H1 (cell line): ENCODE data around the gene MT1F. TPM values are rescaled to one million over a fixed set of nuclear protein-coding genes. Genes with fewer than 3 reads are reported as not detected.

Experiments used
- CTCF ChIA-PET: fragments of 300-600 bp; sonication (Branson Sonifier 250); formaldehyde crosslinking; loops from one replicate; lab custom pipeline; 2021; ENCODE audit not compliant: partially characterized antibody; lab: Charles Lee
- POLR2A ChIA-PET: fragments of 300-600 bp; sonication (Branson Sonifier 250); formaldehyde crosslinking; loops from one replicate; lab custom pipeline; 2021; ENCODE audit warnings: inconsistent platforms; ENCODE audit not compliant: partially characterized antibody; lab: Charles Lee
- DNase-seq, 2 experiments: peaks; one replicate each; pipeline versions ENCODE4 v3.0.0 to v3.0.0-alpha.2; 2010 to 2022; ENCODE audit warnings: low spot score in 2 of 2, low read depth in 1 of 2, mixed read lengths in 1 of 2
- FAIRE-seq: peaks from 2 replicates; lab custom pipeline; 2011; peaks lifted over from hg19 to GRCh38; lab: Jason Lieb, UNC
- H2AFZ ChIP-seq: 2 replicates; pipeline ENCODE4 v1.8.1; 2012; ENCODE audit warnings: low read length, inconsistent platforms
- H2AK5ac ChIP-seq: 2 replicates; pipeline ENCODE4 v1.6.1; 2013; ENCODE audit warnings: low read depth, low read length
- H2BK120ac ChIP-seq: replicated peaks from 2 replicates; pipeline ENCODE3; 2013; ENCODE audit warnings: low read depth, low read length, inconsistent platforms
- H2BK12ac ChIP-seq: 2 replicates; pipeline ENCODE4 v1.6.1; 2013; ENCODE audit warnings: low read depth, low read length
- H2BK15ac ChIP-seq: 2 replicates; pipeline ENCODE4 v1.6.1; 2013; ENCODE audit warnings: low read length
- H2BK20ac ChIP-seq: 2 replicates; pipeline ENCODE4 v1.6.1; 2013; ENCODE audit warnings: low read length
- H2BK5ac ChIP-seq: 2 replicates; pipeline ENCODE4 v1.6.1; 2013; ENCODE audit warnings: low read depth, low read length
- H3K14ac ChIP-seq: 2 replicates; pipeline ENCODE4 v1.6.1; 2013; ENCODE audit warnings: inconsistent platforms; ENCODE audit not compliant: insufficient read length
- H3K18ac ChIP-seq: 2 replicates; pipeline ENCODE4 v1.6.1; 2013; ENCODE audit warnings: low read length; ENCODE audit errors: extremely low read depth
- H3K23ac ChIP-seq: 2 replicates; pipeline ENCODE4 v1.6.1; 2013; ENCODE audit warnings: inconsistent platforms; ENCODE audit not compliant: insufficient read length
- H3K23me2 ChIP-seq: 2 replicates; pipeline ENCODE4 v1.6.1; 2013; ENCODE audit warnings: low read depth, low read length
- H3K27ac ChIP-seq: 2 replicates; pipeline ENCODE4 v1.6.1; 2011; ENCODE audit warnings: low read depth, low read length, inconsistent platforms
- H3K27me3 ChIP-seq, 4 experiments: replicated peaks in 1 of 4; 1 replicate in 1 of 4; 2 replicates in 3 of 4; pipeline versions ENCODE4 v1.6.1 to v1.8.1; 2011 to 2013; ENCODE audit warnings: low read length in 3 of 4, mild to moderate bottlenecking in 3 of 4, inconsistent platforms in 2 of 4, mixed read lengths in 2 of 4, moderate library complexity in 1 of 4; ENCODE audit not compliant: control insufficient read depth in 3 of 4, insufficient read depth in 3 of 4; ENCODE audit errors: extremely low read depth in 1 of 4
- H3K36me3 ChIP-seq, 4 experiments: 2 replicates each; pipeline versions ENCODE4 v1.6.1 to v1.8.1; 2011 to 2013; ENCODE audit warnings: mild to moderate bottlenecking in 4 of 4, low read length in 3 of 4, moderate library complexity in 2 of 4, control low read depth in 1 of 4, inconsistent platforms in 1 of 4; ENCODE audit not compliant: insufficient read depth in 4 of 4, control insufficient read depth in 2 of 4
- H3K4ac ChIP-seq: replicated peaks from 2 replicates; pipeline ENCODE3; 2013; ENCODE audit warnings: low read length, low read depth, mixed read lengths, inconsistent platforms; ENCODE audit not compliant: insufficient read length
- H3K4me1 ChIP-seq, 4 experiments: replicated peaks in 1 of 4; 1 replicate in 1 of 4; 2 replicates in 3 of 4; pipeline versions ENCODE4 v1.6.1 to v1.8.1; 2011 to 2013; ENCODE audit warnings: low read length in 3 of 4, inconsistent platforms in 2 of 4, mixed read lengths in 1 of 4; ENCODE audit not compliant: insufficient read depth in 4 of 4, control insufficient read depth in 3 of 4
- H3K4me2 ChIP-seq, 2 experiments: 2 replicates each; pipeline versions ENCODE4 v1.6.1 to v1.8.1; 2011 to 2013; ENCODE audit warnings: low read depth in 2 of 2, low read length in 2 of 2, control low read depth in 1 of 2, inconsistent platforms in 1 of 2, mild to moderate bottlenecking in 1 of 2; ENCODE audit not compliant: insufficient read depth in 1 of 2
- H3K4me3 ChIP-seq, 4 experiments: fragments of 200-600, 300-600 bp in 1 of 4; sonication (generic), shearing (Covaris generic), sonication (Bioruptor Twin) in 1 of 4; 2 replicates each; pipeline versions ENCODE4 v1.5.1 to v1.8.1; 2011 to 2016; ENCODE audit warnings: low read length in 4 of 4, low read depth in 3 of 4, control low read depth in 2 of 4, inconsistent platforms in 2 of 4, mild to moderate bottlenecking in 2 of 4, mixed read lengths in 1 of 4, moderate library complexity in 1 of 4; ENCODE audit not compliant: insufficient read depth in 2 of 4; ENCODE audit errors: extremely low read depth in 1 of 4
- H3K56ac ChIP-seq: replicated peaks from 2 replicates; pipeline ENCODE3; 2013; ENCODE audit warnings: low read depth, mild to moderate bottlenecking, mixed read lengths, low read length, inconsistent platforms; ENCODE audit not compliant: insufficient read length
- H3K79me1 ChIP-seq: 2 replicates; pipeline ENCODE4 v1.6.1; 2013; ENCODE audit warnings: low read depth, low read length, control low read depth
- H3K79me2 ChIP-seq, 2 experiments: 2 replicates each; pipeline versions ENCODE4 v1.6.1 to v1.8.1; 2012 to 2013; ENCODE audit warnings: low read length in 2 of 2, mild to moderate bottlenecking in 2 of 2, inconsistent platforms in 1 of 2; ENCODE audit not compliant: insufficient read depth in 2 of 2, control insufficient read depth in 1 of 2
- H3K9ac ChIP-seq, 4 experiments: replicated peaks in 1 of 4; 1 replicate in 1 of 4; 2 replicates in 3 of 4; pipeline versions ENCODE4 v1.6.1 to v1.8.1; 2011 to 2013; ENCODE audit warnings: low read depth in 3 of 4, low read length in 3 of 4, control low read depth in 2 of 4, mild to moderate bottlenecking in 2 of 4, moderate library complexity in 2 of 4, inconsistent platforms in 1 of 4; ENCODE audit errors: extremely low read depth in 1 of 4
- H3K9me3 ChIP-seq, 2 experiments: 2 replicates each; pipeline versions ENCODE4 v1.6.1 to v1.8.1; 2012 to 2013; ENCODE audit warnings: mild to moderate bottlenecking in 2 of 2, moderate library complexity in 2 of 2, control low read depth in 1 of 2, inconsistent platforms in 1 of 2, low read depth in 1 of 2, low read length in 1 of 2, mixed read lengths in 1 of 2; ENCODE audit not compliant: insufficient read depth in 2 of 2
- H4K20me1 ChIP-seq, 2 experiments: replicated peaks in 1 of 2; 2 replicates each; pipeline versions ENCODE3 to v1.8.1; 2011 to 2013; ENCODE audit warnings: inconsistent platforms in 2 of 2, low read length in 2 of 2, mild to moderate bottlenecking in 1 of 2; ENCODE audit not compliant: insufficient read depth in 2 of 2, control insufficient read depth in 1 of 2
- H4K5ac ChIP-seq: 2 replicates; pipeline ENCODE4 v1.6.1; 2013; ENCODE audit warnings: low read length, low read depth, mixed read lengths, inconsistent platforms; ENCODE audit not compliant: insufficient read length
- H4K8ac ChIP-seq: 2 replicates; pipeline ENCODE4 v1.8.0; 2013; ENCODE audit warnings: mild to moderate bottlenecking, moderate library complexity, low read length, inconsistent platforms; ENCODE audit not compliant: insufficient read depth; ENCODE audit errors: extremely low read depth
- H4K91ac ChIP-seq: replicated peaks from 2 replicates; pipeline ENCODE3; 2013; ENCODE audit warnings: low read length, mixed read lengths, inconsistent platforms; ENCODE audit not compliant: insufficient read length
- BRCA1 ChIP-seq: IDR thresholded peaks from 2 replicates; pipeline ENCODE4 v1.6.1; 2012; ENCODE audit warnings: low read depth, low read length, improper control_type of control experiment
- CBX8 ChIP-seq: fragments of 300-800, 300-1000 bp; sonication (generic); IDR thresholded peaks from 2 replicates; pipeline ENCODE4 v1.7.1; 2016; ENCODE audit warnings: low read depth, low read length, borderline replicate concordance
- CHD1 ChIP-seq: IDR thresholded peaks from 2 replicates; pipeline ENCODE4 v1.6.1; 2012; ENCODE audit warnings: low read depth, low read length, improper control_type of control experiment
- GTF2F1 ChIP-seq: IDR thresholded peaks from 2 replicates; pipeline ENCODE4 v1.6.1; 2012; ENCODE audit warnings: low read depth, low read length, improper control_type of control experiment, borderline replicate concordance
- KDM1A ChIP-seq: fragments of 200-600, 300-600 bp; sonication (generic); IDR thresholded peaks from 2 replicates; pipeline ENCODE4 v1.7.1; 2016; ENCODE audit warnings: mild to moderate bottlenecking, low read length, borderline replicate concordance
- MAX ChIP-seq: IDR thresholded peaks from 2 replicates; pipeline ENCODE4 v1.6.1; 2012; ENCODE audit warnings: inconsistent platforms
- ZNF274 ChIP-seq: IDR thresholded peaks from 2 replicates; pipeline ENCODE4 v1.7.0; 2012; ENCODE audit warnings: low read length, borderline replicate concordance; ENCODE audit errors: extremely low read depth
- WGBS, 2 experiments: shearing (Covaris generic) in 1 of 2; methylation state at CpG; one replicate each; pipeline versions ENCODE4 v1.1.6 to v1.1.7; 2013 to 2015; ENCODE audit warnings: low lambda C conversion rate in 2 of 2, mixed read lengths in 2 of 2, inconsistent platforms in 1 of 2, low coverage in 1 of 2, missing lambda C conversion rate in 1 of 2; ENCODE audit not compliant: insufficient replicate concordance in 2 of 2, insufficient coverage in 1 of 2, insufficient read length in 1 of 2; ENCODE audit errors: extremely low coverage in 1 of 2, missing lambda C conversion rate in 1 of 2; 5-methylcytosine and 5-hydroxymethylcytosine counted together
- polyA plus RNA-seq, 7 experiments: library from polyadenylated mRNA; depleted of rRNA in 3 of 7; stranded (reverse) in 5 of 7; unstranded in 2 of 7; fragments of >200 nt in 5 of 7; fragments of 200-250 nt in 2 of 7; gene quantifications; 1 replicate in 5 of 7; 2 replicates in 1 of 7; 4 replicates in 1 of 7; pipeline versions ENCODE4 v1.2.1 to v1.2.3, GENCODE V29; 2011 to 2013; ENCODE audit warnings: missing spikeins in 2 of 7, mixed read lengths in 2 of 7
- total RNA-seq: library from RNA; stranded (reverse); fragmentation: NEBNext Ultra II Directional; extraction: Animal tissue kit (Norgen Biotek cat#: 25700); gene quantifications from 2 replicates; pipeline ENCODE4 v1.2.1, GENCODE V29; 2021

The MT1F gene
- total and polyA plus RNA-seq, 2 of the 8 experiments (the other 6 are each of a cell fraction or from before 2014, with no cell fraction given) = 5.9 to 20.8 TPM

GRCh38 chr16:56701534-56701933 is 43.8 kb downstream of the MT1F start:
- TF ChIP-seq MAX = no peak
- no peak for TF ChIP-seq CBX8
- TF ChIP-seq CHD1 = no peak
- no peak for TF ChIP-seq BRCA1
- TF ChIP-seq ZNF274 = no peak
- no peak for TF ChIP-seq KDM1A
- no peak for TF ChIP-seq GTF2F1
- no peak overlapping the region for H3K56ac ChIP-seq
- H3K27ac ChIP-seq = no peak overlapping the region
- H3K14ac ChIP-seq = no peak overlapping the region
- peaks cover 0 to 4% of the 10 kb centered on the region in 2 experiments; a peak in 1 of 4 replicates for H3K9me3 ChIP-seq
- H2BK15ac ChIP-seq = no peak overlapping the region
- H2AK5ac ChIP-seq = no peak overlapping the region; the same call in 1 of the 2 replicates
- H3K4me3 ChIP-seq = no peak overlapping the region
- H2BK120ac ChIP-seq = no peak overlapping the region
- H3K4ac ChIP-seq = no peak overlapping the region
- ChIA-PET POLR2A (interaction anchor here (0.8 to 3.3 kb wide), 9 partner anchors 18 to 93 kb away, joined by 3 to 25 read pairs (median 6); partner anchors contain the start of genes MT1E, MT1H, MT1X and MT2A), CTCF (interaction anchor here (0.6 to 4.8 kb wide), 48 partner anchors 9 to 220 kb away, joined by 3 to 85 read pairs (median 5); partner anchors contain the start of genes MT1B, MT1G, MT1H and MT1M)
- H3K36me3 ChIP-seq = no peaks in the 10 kb centered on the region
- H2BK20ac ChIP-seq = no peak overlapping the region
- H3K23me2 ChIP-seq = no peaks in the 10 kb centered on the region
- DNase-seq (no peak), FAIRE-seq (peak; percentile 7)
- no peak overlapping the region for H3K18ac ChIP-seq
- H4K91ac ChIP-seq = no peak overlapping the region
- H3K79me1 ChIP-seq = no peaks in the 10 kb centered on the region
- no peak overlapping the region for H4K8ac ChIP-seq
- no peak overlapping the region for H3K9ac ChIP-seq
- H2BK12ac ChIP-seq = peak overlapping the region; percentile 11; the same call in 1 of the 2 replicates
- H3K27me3 ChIP-seq = no peaks in the 10 kb centered on the region; a peak in 2 of 7 replicates
- H3K4me2 ChIP-seq = no peak overlapping the region
- H3K23ac ChIP-seq = no peak overlapping the region
- H2AFZ ChIP-seq = no peak overlapping the region
- no peaks in the 10 kb centered on the region for H4K20me1 ChIP-seq
- 79% methylated on average over 7 of the region's 7 CpGs; no CpG with 5 or more reads in 1 of the 2 experiments for WGBS, 2 experiments
- peak overlapping the region; percentile 15; the same call in 1 of the 2 replicates for H2BK5ac ChIP-seq
- no peaks in the 10 kb centered on the region for H3K79me2 ChIP-seq
- no peak overlapping the region for H4K5ac ChIP-seq
- peaks cover 0 to 2% (median 0%) of the 10 kb centered on the region in 4 experiments; a peak in 1 of 7 replicates for H3K4me1 ChIP-seq
